ENCODE results near the gene L3HYPDH. TPM values are rescaled to one million over a fixed set of nuclear protein-coding genes. Genes with fewer than 3 reads are reported as not detected.

Gene L3HYPDH
- total and polyA plus RNA-seq, 2 of the 13 experiments (the other 11 are each of a cell fraction or from before 2014, with no cell fraction given), result 30.5 to 36.6 TPM

DNA sequence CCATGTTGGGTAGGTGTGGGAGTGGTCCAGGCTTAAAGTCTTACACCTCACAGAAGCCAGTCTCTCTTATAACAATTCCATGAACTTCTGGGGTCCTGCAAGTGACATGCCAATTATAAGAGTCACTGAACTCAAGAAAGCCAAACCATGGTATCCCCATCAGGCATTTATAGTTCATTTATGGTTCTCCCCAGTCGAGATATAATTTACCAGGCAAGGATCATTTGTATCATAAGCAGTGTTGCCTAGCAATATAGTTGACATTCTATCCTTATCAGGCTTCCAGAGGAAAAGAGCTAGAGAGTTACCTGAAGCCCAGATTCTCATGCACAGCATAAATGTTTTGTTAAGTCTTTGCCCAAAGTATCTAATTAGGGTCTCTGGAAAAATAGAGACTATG, 8.2 kb upstream of the L3HYPDH start (continued):
- TF ChIP-seq, protein P1, sequence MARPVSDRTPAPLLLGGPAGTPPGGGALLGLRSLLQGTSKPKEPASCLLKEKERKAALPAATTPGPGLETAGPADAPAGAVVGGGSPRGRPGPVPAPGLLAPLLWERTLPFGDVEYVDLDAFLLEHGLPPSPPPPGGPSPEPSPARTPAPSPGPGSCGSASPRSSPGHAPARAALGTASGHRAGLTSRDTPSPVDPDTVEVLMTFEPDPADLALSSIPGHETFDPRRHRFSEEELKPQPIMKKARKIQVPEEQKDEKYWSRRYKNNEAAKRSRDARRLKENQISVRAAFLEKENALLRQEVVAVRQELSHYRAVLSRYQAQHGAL (CRISPR knock-in tag; IDR thresholded peaks at IDR 0.05; ENCODE audit: not compliant biosample characterization), result no peak
- TF ChIP-seq, protein P2, sequence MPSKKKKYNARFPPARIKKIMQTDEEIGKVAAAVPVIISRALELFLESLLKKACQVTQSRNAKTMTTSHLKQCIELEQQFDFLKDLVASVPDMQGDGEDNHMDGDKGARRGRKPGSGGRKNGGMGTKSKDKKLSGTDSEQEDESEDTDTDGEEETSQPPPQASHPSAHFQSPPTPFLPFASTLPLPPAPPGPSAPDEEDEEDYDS (CRISPR knock-in tag; IDR thresholded peaks at IDR 0.05), result no peak
- TF ChIP-seq ZNF367 (CRISPR knock-in tag; IDR thresholded peaks at IDR 0.05; ENCODE audit: borderline replicate concordance), result no peak
- TF ChIP-seq ZNF337 (CRISPR knock-in tag; IDR thresholded peaks at IDR 0.05; ENCODE audit: borderline replicate concordance, low read depth), result no peak

DNA sequence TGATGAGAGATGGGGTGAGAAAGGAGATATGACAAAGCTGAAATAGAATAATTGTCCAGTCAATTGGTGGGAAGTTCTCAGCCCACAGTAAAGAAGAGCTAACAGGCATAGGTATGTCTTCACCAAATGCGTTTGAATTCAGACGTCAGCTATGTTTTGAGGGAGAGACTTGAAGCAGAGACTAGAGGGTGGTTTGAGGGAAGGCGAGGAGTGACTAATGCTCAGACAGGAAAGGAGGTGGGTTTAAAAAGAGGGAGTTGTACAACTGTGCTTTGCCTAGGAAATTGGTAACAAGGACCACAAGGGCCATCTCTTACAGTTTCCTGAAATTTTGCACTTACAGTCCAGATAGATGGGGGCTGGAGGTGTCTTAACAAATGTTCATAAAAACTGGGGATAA, 6.5 kb upstream of the L3HYPDH start:
- H4K20me1 ChIP-seq (ENCODE audit: insufficient read depth, low read length), result no peaks in the 10 kb centered on the region
- no peak overlapping the region for H2AFZ ChIP-seq (ENCODE audit: low read length)
- WGBS (ENCODE audit: low lambda C conversion rate), result 97% methylated on average over 3 of the region's 3 CpGs
- intact Hi-C loops (cut with micrococcal nuclease; ENCODE audit: unreplicated experiment) (no loop called here), in situ Hi-C loops (cut with HindIII; ENCODE audit: extremely low pct_ligation_motif_present, low pct_unique_long_range_greater_than_20kb) (no loop called here)
- H3K36me3 ChIP-seq (replicated peaks in 1 of 2; ENCODE audit: control insufficient read depth in 1 of 2, insufficient read depth in 2 of 2, low read length in 2 of 2), result peaks cover 15 to 43% of the 10 kb centered on the region in 2 experiments; a peak in 4 of 5 replicates
- no peak for FAIRE-seq
- peaks cover 9% of the 10 kb centered on the region for H3K4me1 ChIP-seq (ENCODE audit: insufficient read depth, low read length)
- H3K9ac ChIP-seq (ENCODE audit: insufficient read depth, low read depth, low read length), result no peak overlapping the region
- H3K27ac ChIP-seq (ENCODE audit: extremely low read length, insufficient read depth, low read length), result no peak overlapping the region
- H3K9me3 ChIP-seq (ENCODE audit: low read length), result no peaks in the 10 kb centered on the region
- ATAC-seq, result no peak
- peaks cover 9% of the 10 kb centered on the region for H3K79me2 ChIP-seq (ENCODE audit: insufficient read depth, low read length)
- H3K27me3 ChIP-seq (ENCODE audit: control insufficient read depth in 1 of 2, insufficient read depth in 2 of 2, low read length in 2 of 2), result no peaks in the 10 kb centered on the region
- no TSS peak for BruUV-seq (replicated peaks)
- no peak overlapping the region for H3K4me3 ChIP-seq (replicated peaks in 1 of 3; ENCODE audit: insufficient read depth in 1 of 3, low read depth in 2 of 3, low read length in 3 of 3)
- POLR2A ChIA-PET, result no interaction called here
- CTCF ChIA-PET (ENCODE audit: low intra/inter-chr PET ratio, low total read pairs), result no interaction called here
- TF ChIP-seq ZNF678 (CRISPR knock-in tag; IDR thresholded peaks at IDR 0.05) (no peak), ZNF569 (CRISPR knock-in tag; IDR thresholded peaks at IDR 0.05; ENCODE audit: borderline replicate concordance) (no peak), ZNF382 (CRISPR knock-in tag; IDR thresholded peaks at IDR 0.05; ENCODE audit: borderline replicate concordance) (no peak), ZNF274 (CRISPR knock-in tag; IDR thresholded peaks at IDR 0.05) (no peak)
- TF ChIP-seq, protein P3, sequence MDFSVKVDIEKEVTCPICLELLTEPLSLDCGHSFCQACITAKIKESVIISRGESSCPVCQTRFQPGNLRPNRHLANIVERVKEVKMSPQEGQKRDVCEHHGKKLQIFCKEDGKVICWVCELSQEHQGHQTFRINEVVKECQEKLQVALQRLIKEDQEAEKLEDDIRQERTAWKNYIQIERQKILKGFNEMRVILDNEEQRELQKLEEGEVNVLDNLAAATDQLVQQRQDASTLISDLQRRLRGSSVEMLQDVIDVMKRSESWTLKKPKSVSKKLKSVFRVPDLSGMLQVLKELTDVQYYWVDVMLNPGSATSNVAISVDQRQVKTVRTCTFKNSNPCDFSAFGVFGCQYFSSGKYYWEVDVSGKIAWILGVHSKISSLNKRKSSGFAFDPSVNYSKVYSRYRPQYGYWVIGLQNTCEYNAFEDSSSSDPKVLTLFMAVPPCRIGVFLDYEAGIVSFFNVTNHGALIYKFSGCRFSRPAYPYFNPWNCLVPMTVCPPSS (IDR thresholded peaks at IDR 0.05), result no peak
- TF ChIP-seq, protein P4, sequence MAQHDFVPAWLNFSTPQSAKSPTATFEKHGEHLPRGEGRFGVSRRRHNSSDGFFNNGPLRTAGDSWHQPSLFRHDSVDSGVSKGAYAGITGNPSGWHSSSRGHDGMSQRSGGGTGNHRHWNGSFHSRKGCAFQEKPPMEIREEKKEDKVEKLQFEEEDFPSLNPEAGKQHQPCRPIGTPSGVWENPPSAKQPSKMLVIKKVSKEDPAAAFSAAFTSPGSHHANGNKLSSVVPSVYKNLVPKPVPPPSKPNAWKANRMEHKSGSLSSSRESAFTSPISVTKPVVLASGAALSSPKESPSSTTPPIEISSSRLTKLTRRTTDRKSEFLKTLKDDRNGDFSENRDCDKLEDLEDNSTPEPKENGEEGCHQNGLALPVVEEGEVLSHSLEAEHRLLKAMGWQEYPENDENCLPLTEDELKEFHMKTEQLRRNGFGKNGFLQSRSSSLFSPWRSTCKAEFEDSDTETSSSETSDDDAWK (CRISPR knock-in tag; IDR thresholded peaks at IDR 0.05), result no peak
- TF ChIP-seq, protein P5, sequence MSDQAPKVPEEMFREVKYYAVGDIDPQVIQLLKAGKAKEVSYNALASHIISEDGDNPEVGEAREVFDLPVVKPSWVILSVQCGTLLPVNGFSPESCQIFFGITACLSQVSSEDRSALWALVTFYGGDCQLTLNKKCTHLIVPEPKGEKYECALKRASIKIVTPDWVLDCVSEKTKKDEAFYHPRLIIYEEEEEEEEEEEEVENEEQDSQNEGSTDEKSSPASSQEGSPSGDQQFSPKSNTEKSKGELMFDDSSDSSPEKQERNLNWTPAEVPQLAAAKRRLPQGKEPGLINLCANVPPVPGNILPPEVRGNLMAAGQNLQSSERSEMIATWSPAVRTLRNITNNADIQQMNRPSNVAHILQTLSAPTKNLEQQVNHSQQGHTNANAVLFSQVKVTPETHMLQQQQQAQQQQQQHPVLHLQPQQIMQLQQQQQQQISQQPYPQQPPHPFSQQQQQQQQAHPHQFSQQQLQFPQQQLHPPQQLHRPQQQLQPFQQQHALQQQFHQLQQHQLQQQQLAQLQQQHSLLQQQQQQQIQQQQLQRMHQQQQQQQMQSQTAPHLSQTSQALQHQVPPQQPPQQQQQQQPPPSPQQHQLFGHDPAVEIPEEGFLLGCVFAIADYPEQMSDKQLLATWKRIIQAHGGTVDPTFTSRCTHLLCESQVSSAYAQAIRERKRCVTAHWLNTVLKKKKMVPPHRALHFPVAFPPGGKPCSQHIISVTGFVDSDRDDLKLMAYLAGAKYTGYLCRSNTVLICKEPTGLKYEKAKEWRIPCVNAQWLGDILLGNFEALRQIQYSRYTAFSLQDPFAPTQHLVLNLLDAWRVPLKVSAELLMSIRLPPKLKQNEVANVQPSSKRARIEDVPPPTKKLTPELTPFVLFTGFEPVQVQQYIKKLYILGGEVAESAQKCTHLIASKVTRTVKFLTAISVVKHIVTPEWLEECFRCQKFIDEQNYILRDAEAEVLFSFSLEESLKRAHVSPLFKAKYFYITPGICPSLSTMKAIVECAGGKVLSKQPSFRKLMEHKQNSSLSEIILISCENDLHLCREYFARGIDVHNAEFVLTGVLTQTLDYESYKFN (CRISPR knock-in tag; conservative IDR thresholded peaks at IDR 0.05), result no peak
- DNase-seq (ENCODE audit: low spot score), result no peak
- H3K4me2 ChIP-seq (ENCODE audit: low read depth, low read length), result no peak overlapping the region
